Measurements from ENCODE around the gene RAB29.

The RAB29 gene

GRCh38 chr1:205719015-205719414 is 56.3 kb downstream of the RAB29 start:
- DNase-seq, result no peak

All from CD4-positive, alpha-beta T cell treated with Interferon gamma for 1 hour (primary cell).